ENCODE data around the gene ITLN1. TPM values are rescaled to one million over a fixed set of nuclear protein-coding genes. Genes with fewer than 3 reads are reported as not detected.

The ITLN1 gene
- total RNA-seq, 1 donor from 2014 or later = 1.5 TPM

GRCh38 chr1:160860840-160861505 lies 24.0 kb downstream of the ITLN1 start:
- DNase-seq (ENCODE audit: low spot score) (no peak), ATAC-seq (no peak)
- intact Hi-C loops (cut with DNase I) = no loop called here

GRCh38 chr1:160859166-160859565 lies 25.8 kb downstream of the ITLN1 start:
- intact Hi-C loops (cut with DNase I) = no loop called here
- DNase-seq (ENCODE audit: low spot score) (no peak), ATAC-seq (no peak)

GRCh38 chr1:160858507-160858906 lies 26.5 kb downstream of the ITLN1 start:
- ATAC-seq (no peak), DNase-seq (ENCODE audit: low spot score) (no peak)
- intact Hi-C loops (cut with DNase I) = no loop called here

GRCh38 chr1:160858097-160858496 lies 26.9 kb downstream of the ITLN1 start:
- DNase-seq (ENCODE audit: low spot score) (no peak), ATAC-seq (no peak)
- intact Hi-C loops (cut with DNase I) = no loop called here

GRCh38 chr1:160855181-160855981 lies 29.6 kb downstream of the ITLN1 start:
- DNase-seq (ENCODE audit: low spot score) = no peak
- intact Hi-C loops (cut with DNase I) = no loop called here
- ATAC-seq = no peak

GRCh38 chr1:160853754-160854153 lies 31.2 kb downstream of the ITLN1 start:
- intact Hi-C loops (cut with DNase I) = no loop called here
- DNase-seq (ENCODE audit: low spot score) = no peak
- ATAC-seq = no peak

GRCh38 chr1:160853014-160853413 lies 32.0 kb downstream of the ITLN1 start:
- DNase-seq (ENCODE audit: low spot score) = no peak
- ATAC-seq = no peak
- intact Hi-C loops (cut with DNase I) = no loop called here

GRCh38 chr1:160850993-160851392 lies 34.0 kb downstream of the ITLN1 start:
- intact Hi-C loops (cut with DNase I) = no loop called here
- DNase-seq (ENCODE audit: low spot score) (no peak), ATAC-seq (no peak)

- no peak for ATAC-seq
- intact Hi-C loops (cut with DNase I) = no loop called here
Measured at GRCh38 chr1:160850541-160850940, 34.4 kb downstream of the ITLN1 start.

GRCh38 chr1:160846281-160846680 lies 38.7 kb downstream of the ITLN1 start:
- ATAC-seq = no peak

More at GRCh38 chr1:160850541-160850940, 34.4 kb downstream of the ITLN1 start:
- DNase-seq (ENCODE audit: low spot score) = no peak

GRCh38 chr1:160844447-160845232 lies 40.3 kb downstream of the ITLN1 start:
- DNase-seq (ENCODE audit: low spot score) (no peak), ATAC-seq (no peak)
- intact Hi-C loops (cut with DNase I) = no loop called here

More at GRCh38 chr1:160846281-160846680, 38.7 kb downstream of the ITLN1 start:
- intact Hi-C loops (cut with DNase I) = no loop called here
- no peak for DNase-seq (ENCODE audit: low spot score)

- DNase-seq (ENCODE audit: low spot score) (no peak), ATAC-seq (no peak)
- intact Hi-C loops (cut with DNase I) = no loop called here
Measured at GRCh38 chr1:160841079-160841478, 43.9 kb downstream of the ITLN1 start.

- intact Hi-C loops (cut with DNase I) = no loop called here
- no peak for DNase-seq (ENCODE audit: low spot score)
- no peak for ATAC-seq
Measured at GRCh38 chr1:160839746-160840145, 45.2 kb downstream of the ITLN1 start.

GRCh38 chr1:160838888-160839287 lies 46.1 kb downstream of the ITLN1 start:
- DNase-seq (ENCODE audit: low spot score) (no peak), ATAC-seq (no peak)
- intact Hi-C loops (cut with DNase I) = no loop called here

- DNase-seq (ENCODE audit: low spot score) (peak; percentile 62), ATAC-seq (peak; percentile 78)
- intact Hi-C loops (cut with DNase I) = no loop called here
Measured at GRCh38 chr1:160837558-160838205, 47.3 kb downstream of the ITLN1 start.

GRCh38 chr1:160836981-160837557 lies 47.9 kb downstream of the ITLN1 start:
- ATAC-seq (peak; percentile 61), DNase-seq (ENCODE audit: low spot score) (no peak)
- intact Hi-C loops (cut with DNase I) = no loop called here

GRCh38 chr1:160836561-160836960 lies 48.4 kb downstream of the ITLN1 start:
- DNase-seq (ENCODE audit: low spot score) (no peak), ATAC-seq (no peak)
- intact Hi-C loops (cut with DNase I) = no loop called here

- intact Hi-C loops (cut with DNase I) = no loop called here
- DNase-seq (ENCODE audit: low spot score) (no peak), ATAC-seq (no peak)
Measured at GRCh38 chr1:160835751-160836150, 49.2 kb downstream of the ITLN1 start.

All from sciatic nerve (tissue), 2 donors.